ENCODE results near the gene FAM3A.

FAM3A gene

DNA sequence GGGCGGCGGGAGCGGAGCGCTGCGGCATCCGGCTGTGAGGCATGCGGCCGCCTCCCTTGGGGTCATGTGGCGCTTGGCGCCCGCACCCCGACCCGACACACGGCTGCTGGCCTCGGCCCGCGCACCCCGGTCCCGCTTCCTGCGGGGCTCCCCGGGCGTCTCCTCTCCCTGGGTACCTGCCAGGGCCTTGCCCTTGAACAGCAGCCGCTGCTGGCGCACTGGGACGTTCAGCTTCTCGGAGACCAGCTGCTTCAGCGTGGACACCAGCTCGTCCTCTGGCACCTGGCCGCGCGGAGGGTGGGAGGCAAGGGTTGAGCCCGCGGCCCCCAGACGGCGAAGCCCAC is 30.0 kb downstream of the FAM3A start:
- TF ChIP-seq, protein P1, sequence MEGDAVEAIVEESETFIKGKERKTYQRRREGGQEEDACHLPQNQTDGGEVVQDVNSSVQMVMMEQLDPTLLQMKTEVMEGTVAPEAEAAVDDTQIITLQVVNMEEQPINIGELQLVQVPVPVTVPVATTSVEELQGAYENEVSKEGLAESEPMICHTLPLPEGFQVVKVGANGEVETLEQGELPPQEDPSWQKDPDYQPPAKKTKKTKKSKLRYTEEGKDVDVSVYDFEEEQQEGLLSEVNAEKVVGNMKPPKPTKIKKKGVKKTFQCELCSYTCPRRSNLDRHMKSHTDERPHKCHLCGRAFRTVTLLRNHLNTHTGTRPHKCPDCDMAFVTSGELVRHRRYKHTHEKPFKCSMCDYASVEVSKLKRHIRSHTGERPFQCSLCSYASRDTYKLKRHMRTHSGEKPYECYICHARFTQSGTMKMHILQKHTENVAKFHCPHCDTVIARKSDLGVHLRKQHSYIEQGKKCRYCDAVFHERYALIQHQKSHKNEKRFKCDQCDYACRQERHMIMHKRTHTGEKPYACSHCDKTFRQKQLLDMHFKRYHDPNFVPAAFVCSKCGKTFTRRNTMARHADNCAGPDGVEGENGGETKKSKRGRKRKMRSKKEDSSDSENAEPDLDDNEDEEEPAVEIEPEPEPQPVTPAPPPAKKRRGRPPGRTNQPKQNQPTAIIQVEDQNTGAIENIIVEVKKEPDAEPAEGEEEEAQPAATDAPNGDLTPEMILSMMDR (IDR thresholded peaks at IDR 0.05): no peak

DNA sequence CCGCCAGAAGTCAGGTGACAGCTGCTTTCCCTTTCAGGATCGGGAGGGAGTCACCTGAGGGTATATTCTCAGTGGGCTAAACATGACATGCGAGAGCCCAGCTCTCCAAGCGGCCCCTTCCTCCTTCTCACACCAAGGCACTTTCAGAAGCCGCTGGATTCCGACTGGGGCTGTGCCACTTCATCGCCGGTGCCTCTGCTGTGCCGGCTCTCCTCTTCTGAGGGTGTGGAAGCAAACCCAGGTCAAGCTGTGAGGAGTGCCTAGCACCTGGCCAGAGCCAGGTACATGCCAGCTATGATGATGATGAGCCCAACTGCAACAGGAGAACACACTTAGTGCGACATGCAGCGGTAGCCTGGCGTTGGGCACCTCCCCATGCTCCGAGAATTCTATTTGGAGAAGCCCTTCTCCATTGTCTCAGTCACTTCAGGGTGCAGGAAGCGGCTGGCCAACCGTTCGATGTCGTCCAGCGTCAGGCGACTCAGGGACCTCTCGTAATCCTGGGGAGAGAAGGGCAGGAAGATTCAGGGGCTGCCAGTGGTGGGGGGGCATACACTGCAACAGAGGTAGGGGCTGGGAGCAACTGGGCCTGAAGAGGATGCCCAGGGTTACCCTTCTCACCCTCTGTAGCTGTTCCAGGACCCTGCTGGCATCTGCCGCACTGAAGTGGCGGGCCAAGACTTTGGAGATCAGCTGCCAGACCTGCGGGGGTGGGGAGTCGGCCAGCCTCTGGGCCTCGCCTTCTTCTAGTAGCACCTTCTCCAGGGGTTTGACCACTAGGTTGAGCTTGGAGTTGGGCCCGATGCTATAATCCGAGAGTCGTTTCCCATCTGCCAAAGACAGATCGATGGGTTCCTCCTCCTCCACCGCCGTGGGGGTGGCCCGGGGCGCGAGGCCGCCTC is 30.6 kb downstream of the FAM3A start:
- TF ChIP-seq, protein P1 (IDR thresholded peaks at IDR 0.05): no peak

DNA sequence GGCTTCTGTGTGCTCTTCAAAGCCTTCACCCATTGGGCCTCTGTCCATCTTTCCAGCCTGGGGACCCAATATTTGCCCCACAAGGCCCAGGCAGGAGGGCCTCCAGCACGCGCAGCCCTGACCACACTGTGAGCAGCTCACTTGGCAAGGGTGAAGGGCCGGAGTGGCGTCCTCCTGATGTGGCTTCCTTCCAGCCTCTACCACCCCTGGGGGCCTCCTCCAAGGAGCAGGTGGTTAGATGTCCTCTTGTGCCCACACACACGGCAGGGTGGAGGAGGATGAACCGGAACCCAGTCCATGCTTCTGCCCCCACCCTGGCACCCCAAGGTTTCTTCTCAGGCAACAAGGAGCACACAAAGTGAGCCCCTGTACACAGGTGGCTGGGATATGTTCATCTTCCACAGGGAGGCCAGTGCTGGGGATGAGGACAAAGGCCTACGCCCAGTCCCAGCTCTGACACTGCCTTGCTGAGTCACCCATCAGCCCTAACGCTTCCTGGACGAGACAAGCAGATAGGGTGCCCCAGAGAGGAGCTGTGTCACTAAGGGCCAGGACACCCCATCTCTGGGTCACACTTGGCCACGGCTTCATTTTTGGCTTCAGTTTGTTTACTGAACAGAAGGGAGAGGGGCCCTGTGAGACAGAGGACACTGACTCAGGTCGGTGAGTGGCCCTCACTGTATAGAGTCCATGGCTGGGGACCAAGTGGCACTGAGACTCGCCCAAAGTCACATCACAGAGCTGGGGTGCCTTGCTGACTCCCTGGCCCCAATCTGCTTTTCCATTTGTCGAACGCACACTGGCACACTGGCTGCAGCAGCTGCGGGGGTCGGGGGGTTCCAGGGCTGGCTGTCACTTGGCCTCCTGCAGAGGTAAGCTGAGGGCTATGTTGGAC is 31.5 kb downstream of the FAM3A start:
- TF ChIP-seq, protein P1 (IDR thresholded peaks at IDR 0.05): no peak

DNA sequence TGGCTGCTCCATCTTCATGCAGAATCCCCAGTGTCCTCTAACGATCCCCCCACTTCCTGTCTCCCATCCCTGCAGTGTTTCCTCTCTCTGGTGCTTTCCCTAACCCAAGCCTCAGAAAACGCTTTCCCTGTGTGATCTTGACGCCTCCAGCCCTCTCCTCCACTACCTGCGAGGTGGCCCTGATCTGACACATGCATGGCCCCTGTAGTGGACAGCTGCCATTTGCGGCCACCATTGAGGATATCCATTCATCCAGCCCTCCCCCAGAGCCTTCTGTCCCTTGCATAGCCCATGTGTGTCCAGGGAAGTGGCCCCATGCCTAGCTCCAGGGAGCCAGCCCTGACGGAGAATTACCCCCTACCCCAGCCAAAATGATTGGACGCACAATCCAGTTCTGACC is 32.7 kb downstream of the FAM3A start:
- TF ChIP-seq, protein P1 (IDR thresholded peaks at IDR 0.05): no peak

DNA sequence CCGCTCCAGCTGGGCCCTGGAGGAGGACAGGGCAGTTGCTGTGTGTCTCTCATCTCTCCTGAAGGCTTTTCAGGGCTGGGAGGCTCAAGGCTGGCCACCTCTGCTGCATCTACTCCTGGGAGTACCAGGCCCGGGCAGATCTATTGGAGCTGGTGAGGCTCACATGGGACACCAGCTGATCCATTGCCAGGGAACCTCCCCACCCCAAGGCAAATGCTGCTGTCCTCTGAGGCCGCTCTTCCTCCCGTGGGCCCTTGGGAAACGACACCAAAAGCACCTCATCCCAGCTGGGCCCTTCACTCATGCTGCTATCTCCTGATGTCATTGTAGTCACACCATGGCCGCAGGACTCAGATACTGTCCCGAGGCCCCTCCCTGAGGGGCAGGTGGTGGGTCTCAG is 33.2 kb downstream of the FAM3A start:
- TF ChIP-seq, protein P1 (IDR thresholded peaks at IDR 0.05): no peak

DNA sequence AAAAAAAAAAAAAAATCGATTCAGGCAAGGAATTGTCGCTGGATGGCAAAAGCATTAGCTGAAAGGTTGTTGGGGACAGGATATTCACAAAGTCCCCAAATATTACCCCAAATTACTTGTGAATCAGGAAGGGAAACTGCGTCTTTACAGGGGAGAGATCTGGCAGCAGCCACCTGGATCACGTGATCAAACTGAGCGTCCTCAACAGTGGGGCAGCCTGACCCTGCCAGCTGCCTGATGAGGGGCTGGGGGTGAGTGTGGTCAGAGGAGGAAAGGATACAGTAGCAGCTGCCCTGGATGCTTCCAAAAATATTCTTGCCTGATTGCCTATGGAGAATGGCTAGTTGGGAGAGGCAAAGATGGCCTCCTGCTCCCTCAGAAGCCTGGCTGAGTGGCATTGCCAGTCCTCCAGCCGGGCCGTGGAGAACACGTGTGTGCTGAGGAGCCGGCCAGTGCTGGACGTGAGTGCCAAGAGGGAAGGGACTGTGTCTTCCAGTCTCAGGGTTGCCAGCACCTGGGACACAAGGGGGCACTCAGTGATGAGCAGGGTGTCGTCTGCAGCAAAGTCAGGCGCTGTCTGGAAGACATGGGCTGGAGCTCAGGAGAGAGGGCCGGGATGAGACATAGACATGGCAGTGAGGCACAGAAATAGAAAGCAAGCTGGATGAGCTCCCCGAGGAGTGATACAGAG is 34.0 kb downstream of the FAM3A start:
- TF ChIP-seq, protein P1 (IDR thresholded peaks at IDR 0.05): no peak

DNA sequence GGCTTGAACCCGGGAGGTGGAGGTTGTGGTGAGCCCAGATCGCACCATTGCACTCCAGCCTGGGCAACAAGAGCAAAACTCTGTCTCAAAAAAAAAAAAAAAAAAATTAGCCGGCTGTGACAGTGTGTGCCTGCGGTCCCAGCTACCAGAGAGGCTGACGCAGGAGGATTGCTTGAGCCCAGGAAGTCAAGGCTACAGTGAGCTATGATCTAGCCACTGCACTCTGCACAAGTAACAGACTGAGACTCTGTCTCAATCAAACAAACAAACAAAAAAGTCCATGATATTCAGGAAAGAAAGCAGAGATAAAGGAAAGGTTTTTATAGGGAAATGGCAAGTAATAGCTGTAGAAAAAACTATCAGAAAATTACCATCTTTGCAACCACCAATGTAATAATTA is 34.8 kb downstream of the FAM3A start:
- TF ChIP-seq, protein P1 (IDR thresholded peaks at IDR 0.05): no peak
